GM19043 (cell line): ENCODE results near the gene GABRA5.
"Not testable (repeated sequence)": the region's sequence is repeated elsewhere in the genome, so short reads cannot be mapped to it uniquely, and the experiment has no call there.

Source experiments
- ATAC-seq: cut with Tn5 transposase; IDR thresholded peaks from one replicate; pipeline ENCODE4 v1.9.1; 2021; ENCODE audit warnings: low read depth; ENCODE audit not compliant: unreplicated experiment

The GABRA5 gene

GRCh38 chr15:26875476-26875850 is 8.6 kb downstream of the GABRA5 start:
- ATAC-seq, result no peak

- no peak for ATAC-seq
These were observed 11.0 kb downstream of the GABRA5 start for GRCh38 chr15:26877831-26878230.

- ATAC-seq, result no peak
These were observed 12.8 kb downstream of the GABRA5 start for GRCh38 chr15:26879706-26880105.

GRCh38 chr15:26882112-26882511 is 15.2 kb downstream of the GABRA5 start:
- ATAC-seq, result no peak

GRCh38 chr15:26882616-26883365 is 15.9 kb downstream of the GABRA5 start:
- no peak for ATAC-seq

- no peak for ATAC-seq
These were observed 16.6 kb downstream of the GABRA5 start for GRCh38 chr15:26883466-26883865.

- no peak for ATAC-seq
These were observed 19.7 kb downstream of the GABRA5 start for GRCh38 chr15:26886566-26886965.

- no peak for ATAC-seq
These were observed 21.2 kb downstream of the GABRA5 start for GRCh38 chr15:26887926-26888666.

- no peak for ATAC-seq
These were observed 21.9 kb downstream of the GABRA5 start for GRCh38 chr15:26888761-26889160.

GRCh38 chr15:26889298-26889898 is 22.5 kb downstream of the GABRA5 start:
- ATAC-seq, result no peak

- no peak for ATAC-seq
These were observed 23.6 kb downstream of the GABRA5 start for GRCh38 chr15:26890451-26890850.

- ATAC-seq, result no peak
These were observed 24.1 kb downstream of the GABRA5 start for GRCh38 chr15:26890988-26891387.

GRCh38 chr15:26891448-26892181 is 24.8 kb downstream of the GABRA5 start:
- ATAC-seq, result no peak

GRCh38 chr15:26892182-26892518 is 25.3 kb downstream of the GABRA5 start:
- ATAC-seq, result no peak

GRCh38 chr15:26892678-26893077 is 25.8 kb downstream of the GABRA5 start:
- no peak for ATAC-seq

- no peak for ATAC-seq
These were observed 26.6 kb downstream of the GABRA5 start for GRCh38 chr15:26893351-26894065.

- ATAC-seq, result no peak
These were observed 27.3 kb downstream of the GABRA5 start for GRCh38 chr15:26894181-26894580.

- ATAC-seq, result not testable (repeated sequence)
These were observed 28.5 kb downstream of the GABRA5 start for GRCh38 chr15:26895346-26895745.

GRCh38 chr15:26899658-26900057 is 32.8 kb downstream of the GABRA5 start:
- ATAC-seq, result no peak

- no peak for ATAC-seq
These were observed 34.2 kb downstream of the GABRA5 start for GRCh38 chr15:26901041-26901440.
